Measurements from ENCODE around the gene SYNDIG1L. TPM values are rescaled to one million over a fixed set of nuclear protein-coding genes. Genes with fewer than 3 reads are reported as not detected.

The SYNDIG1L gene
- total and polyA plus RNA-seq, 2 of the 8 experiments (the other 6 are each of a cell fraction or from before 2014, with no cell fraction given), result 3.0 to 3.2 TPM

- TF ChIP-seq CHD7 (IDR thresholded peaks at IDR 0.05; ENCODE audit: insufficient replicate concordance, low read length), result no peak
- TF ChIP-seq SIN3A (conservative IDR thresholded peaks at IDR 0.05 in 1 of 2, IDR thresholded peaks at IDR 0.05 in 1 of 2; ENCODE audit: low read depth in 1 of 2, low read length in 2 of 2), result no peak
- TF ChIP-seq EP300 (IDR thresholded peaks at IDR 0.05; ENCODE audit: borderline replicate concordance in 1 of 2, low read depth in 2 of 2, low read length in 2 of 2), result no peak
- TF ChIP-seq TAF1 (IDR thresholded peaks at IDR 0.05; ENCODE audit: low read depth, low read length), result no peak
- no peak for TF ChIP-seq BCL11A (IDR thresholded peaks at IDR 0.05; ENCODE audit: low read depth in 2 of 2, low read length in 2 of 2)
- no peak for TF ChIP-seq SP4 (IDR thresholded peaks at IDR 0.05; ENCODE audit: low read length)
- TF ChIP-seq HDAC6 (IDR thresholded peaks at IDR 0.05; ENCODE audit: low read depth, low read length), result no peak
- no peak for TF ChIP-seq CEBPB (IDR thresholded peaks at IDR 0.05; ENCODE audit: low read depth, low read length)
Observed at GRCh38 chr14:74408870-74409269, 17.1 kb downstream of the SYNDIG1L start (continued).

Data from H1 (cell line).